Omental fat pad (tissue), 4 donors: ENCODE results near the gene SNTB2. TPM values are rescaled to one million over a fixed set of nuclear protein-coding genes. Genes with fewer than 3 reads are reported as not detected.

ENCODE experiments used
- ATAC-seq: fragments of 150-250 bp; one replicate; pipeline ENCODE4 v1.9.1; 2016; ENCODE audit warnings: mild to moderate bottlenecking, moderate library complexity; ENCODE audit not compliant: low FRiP score
- DNase-seq: peaks from one replicate; pipeline ENCODE4 v3.0.0-alpha.2; 2019; ENCODE audit warnings: low spot score
- CTCF ChIP-seq, 3 donors: fragments of 450-650 bp; IDR thresholded peaks; one replicate each; pipeline ENCODE4 v1.5.1; 2016 to 2017; ENCODE audit warnings: antibody characterized with exemption in 3 of 3, mild to moderate bottlenecking in 3 of 3, moderate library complexity in 2 of 3
- total RNA-seq, 4 donors: library from RNA; depleted of rRNA; stranded (reverse); fragments of >200 nt; gene quantifications; one replicate each; pipeline ENCODE4 v1.1.0, GENCODE V29; 2016

Gene SNTB2
- total RNA-seq, 4 donors from 2014 or later: 49.7 to 80.9 (median 59.3) TPM

DNA sequence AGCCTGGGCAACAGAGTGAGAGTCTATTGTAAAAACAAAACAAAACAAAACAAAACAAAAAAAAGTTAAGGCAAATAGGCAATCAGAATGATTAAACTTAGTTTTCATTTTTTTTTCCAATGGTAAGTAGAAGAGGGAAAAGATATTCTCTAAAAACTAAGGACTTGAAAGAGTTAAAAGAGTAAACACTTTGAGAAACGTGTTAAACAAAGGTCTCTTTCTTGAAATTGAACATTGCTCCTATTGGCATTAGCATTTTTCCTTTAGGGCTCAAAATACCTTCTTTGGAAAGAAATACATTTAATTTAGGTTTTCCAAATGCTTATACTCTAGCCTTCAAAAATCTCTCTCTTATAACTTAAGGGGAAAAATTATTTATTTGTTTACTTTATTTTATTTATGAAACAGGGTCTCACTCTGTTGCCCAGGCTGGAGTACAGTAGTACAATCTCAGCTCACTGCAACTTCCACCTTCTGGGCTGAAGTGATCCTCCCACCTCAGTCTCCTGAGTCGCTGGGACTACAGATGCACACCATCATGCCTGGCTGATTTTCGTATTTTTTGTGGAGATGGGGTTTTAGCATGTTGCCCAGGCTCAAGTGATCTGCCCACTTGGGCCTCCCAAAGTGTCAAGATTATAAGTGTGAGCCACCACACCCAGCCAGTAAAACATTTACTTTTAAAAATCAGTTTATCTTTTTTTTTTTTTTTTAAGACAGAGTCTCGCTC is 79.5 kb downstream of the SNTB2 start:
- ATAC-seq (no peak), DNase-seq (no peak)
- no peak for TF ChIP-seq CTCF (IDR thresholded peaks at IDR 0.05)

DNA sequence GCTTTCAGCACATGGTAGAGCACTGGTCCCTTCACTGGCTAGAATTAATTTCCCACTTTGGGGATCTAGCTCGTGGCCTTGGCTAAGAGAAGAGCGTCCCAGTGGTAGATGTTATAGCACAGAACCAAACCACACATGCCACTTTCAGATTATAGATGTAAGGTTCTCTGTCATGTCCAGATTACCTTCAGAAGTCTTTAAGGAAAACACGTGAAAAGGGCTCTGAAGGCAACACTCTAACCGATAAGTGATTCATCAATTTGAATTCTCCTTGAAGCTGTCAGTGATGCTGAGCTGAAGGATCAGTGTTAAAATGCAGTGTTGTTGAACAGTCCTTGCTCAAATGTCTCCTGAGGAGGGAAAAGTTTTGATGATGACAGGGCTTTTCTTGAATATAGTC is 80.7 kb downstream of the SNTB2 start:
- DNase-seq (no peak), ATAC-seq (no peak)
- no peak for TF ChIP-seq CTCF (IDR thresholded peaks at IDR 0.05)

- TF ChIP-seq CTCF (IDR thresholded peaks at IDR 0.05): no peak
- no peak for ATAC-seq
These were observed 83.4 kb downstream of the SNTB2 start for GRCh38 chr16:69270395-69270794.

GRCh38 chr16:69270831-69271230 is 83.9 kb downstream of the SNTB2 start:
- DNase-seq (no peak), ATAC-seq (no peak)
- no peak for TF ChIP-seq CTCF (IDR thresholded peaks at IDR 0.05)

More at GRCh38 chr16:69270395-69270794, 83.4 kb downstream of the SNTB2 start:
- no peak for DNase-seq

DNA sequence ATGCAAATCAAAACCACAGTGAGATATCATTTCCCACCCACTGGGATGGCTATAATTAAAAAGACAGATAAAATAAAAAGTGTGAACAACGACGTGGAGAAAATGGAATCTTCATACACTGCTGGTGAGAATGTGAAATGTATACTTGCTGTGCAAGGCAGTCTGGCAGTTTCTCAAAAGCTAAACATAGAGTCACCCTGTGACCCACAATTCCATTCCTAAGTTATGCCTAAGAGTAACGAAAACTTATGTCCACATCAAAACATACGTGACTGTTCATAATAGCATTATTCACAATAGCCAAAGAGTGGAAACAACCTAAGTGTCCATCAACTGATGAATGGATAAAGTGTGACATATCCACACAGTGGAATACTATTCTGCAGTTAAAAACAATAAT is 86.0 kb downstream of the SNTB2 start:
- ATAC-seq (no peak), DNase-seq (no peak)
- no peak for TF ChIP-seq CTCF (IDR thresholded peaks at IDR 0.05)

DNA sequence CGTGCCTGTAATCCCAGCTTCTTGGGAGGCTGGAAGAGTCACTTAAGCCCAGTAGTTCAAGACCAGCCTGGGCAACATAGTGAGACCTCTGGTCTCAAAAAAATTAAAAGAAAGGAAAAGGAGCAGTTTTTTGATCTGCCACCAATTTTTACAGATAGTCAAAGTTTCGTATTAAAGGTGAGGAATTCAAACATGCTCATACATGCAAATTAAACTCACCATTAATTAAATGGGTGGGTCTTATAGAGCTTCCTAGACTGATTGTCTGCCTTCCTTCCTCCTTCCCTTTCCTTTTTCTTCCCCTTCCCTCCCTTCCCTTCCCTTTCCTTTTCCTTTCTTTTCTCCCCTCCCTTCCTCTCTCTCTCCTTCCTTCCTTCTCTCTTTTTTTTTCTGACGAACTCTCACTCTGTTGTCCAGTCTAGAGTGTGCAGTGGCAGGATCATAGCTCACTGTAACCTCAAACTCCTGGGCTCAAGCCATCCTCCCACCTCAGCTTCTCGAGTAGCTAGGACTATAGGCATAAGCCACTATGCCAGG is 87.8 kb downstream of the SNTB2 start:
- no peak for ATAC-seq
- DNase-seq: no peak
- TF ChIP-seq CTCF (IDR thresholded peaks at IDR 0.05): no peak
